ENCODE measurements around the gene SLC39A6. TPM values are rescaled to one million over a fixed set of nuclear protein-coding genes. Genes with fewer than 3 reads are reported as not detected.

The SLC39A6 gene
- total and polyA plus RNA-seq, 2 experiments from 2014 or later: 48.3 to 59.6 TPM

GRCh38 chr18:36141576-36141975 lies 12.4 kb upstream of the SLC39A6 start:
- Histone ChIP-seq H3K9me3 (ENCODE audit: low read depth) (no peaks in the 10 kb centered on the region), H3K27ac (no peak overlapping the region), H3K4me3 (no peak overlapping the region), H3K4me2 (no peak overlapping the region), H2AFZ (no peak overlapping the region), H3K79me2 (peaks cover 4% of the 10 kb centered on the region), H3K27me3 (no peaks in the 10 kb centered on the region), H3K4me1 (ENCODE audit: insufficient read depth) (no peaks in the 10 kb centered on the region), H3K36me3 (replicated peaks; ENCODE audit: insufficient read depth, low read depth) (peaks cover 3% of the 10 kb centered on the region), H4K20me1 (ENCODE audit: insufficient read depth, poor library complexity, severe bottlenecking) (no peaks in the 10 kb centered on the region), H3K9me2 (replicated peaks; ENCODE audit: insufficient read depth) (no peaks in the 10 kb centered on the region)
- no peak for DNase-seq (ENCODE audit: low spot score)
- 96% methylated on average over 4 of the region's 4 CpGs for WGBS (ENCODE audit: low lambda C conversion rate, missing lambda C conversion rate)
- TF ChIP-seq CTCF (IDR thresholded peaks at IDR 0.05; ENCODE audit: poor library complexity) (no peak), EZH2phosphoT487 (IDR thresholded peaks at IDR 0.05; ENCODE audit: low read depth, severe bottlenecking, unreplicated experiment) (no peak), EZH2 (IDR thresholded peaks at IDR 0.05; ENCODE audit: borderline replicate concordance) (no peak)

- no peak overlapping the region for H3K4me3 ChIP-seq
- no peak overlapping the region for H3K4me2 ChIP-seq
- H3K27ac ChIP-seq: no peak overlapping the region
- peaks cover 7% of the 10 kb centered on the region for H4K20me1 ChIP-seq (ENCODE audit: insufficient read depth, poor library complexity, severe bottlenecking)
- no peak for DNase-seq (ENCODE audit: low spot score)
- H3K9me3 ChIP-seq (ENCODE audit: low read depth): no peaks in the 10 kb centered on the region
- no peaks in the 10 kb centered on the region for H3K9me2 ChIP-seq (replicated peaks; ENCODE audit: insufficient read depth)
- peaks cover 3% of the 10 kb centered on the region for H3K36me3 ChIP-seq (replicated peaks; ENCODE audit: insufficient read depth, low read depth)
- no peaks in the 10 kb centered on the region for H3K27me3 ChIP-seq
- WGBS (ENCODE audit: low lambda C conversion rate, missing lambda C conversion rate): 85% methylated on average over 5 of the region's 5 CpGs
- TF ChIP-seq EZH2phosphoT487 (IDR thresholded peaks at IDR 0.05; ENCODE audit: low read depth, severe bottlenecking, unreplicated experiment): no peak
- no peak for TF ChIP-seq EZH2 (IDR thresholded peaks at IDR 0.05; ENCODE audit: borderline replicate concordance)
- no peak for TF ChIP-seq CTCF (IDR thresholded peaks at IDR 0.05; ENCODE audit: poor library complexity)
- H2AFZ ChIP-seq: no peak overlapping the region
- H3K79me2 ChIP-seq: peaks cover 25% of the 10 kb centered on the region
- no peaks in the 10 kb centered on the region for H3K4me1 ChIP-seq (ENCODE audit: insufficient read depth)
These were observed 10.1 kb upstream of the SLC39A6 start for GRCh38 chr18:36139245-36139644.

GRCh38 chr18:36135264-36135663 lies 6.1 kb upstream of the SLC39A6 start:
- H3K36me3 ChIP-seq (replicated peaks; ENCODE audit: insufficient read depth, low read depth): peaks cover 3% of the 10 kb centered on the region
- no peak overlapping the region for H3K4me3 ChIP-seq
- H3K27ac ChIP-seq: no peak overlapping the region
- H3K27me3 ChIP-seq: no peaks in the 10 kb centered on the region
- no peak overlapping the region for H2AFZ ChIP-seq
- H3K4me2 ChIP-seq: no peak overlapping the region
- H3K79me2 ChIP-seq: peaks cover 65% of the 10 kb centered on the region
- peaks cover 12% of the 10 kb centered on the region for H4K20me1 ChIP-seq (ENCODE audit: insufficient read depth, poor library complexity, severe bottlenecking)
- H3K9me3 ChIP-seq (ENCODE audit: low read depth): no peaks in the 10 kb centered on the region
- no peak for TF ChIP-seq EZH2phosphoT487 (IDR thresholded peaks at IDR 0.05; ENCODE audit: low read depth, severe bottlenecking, unreplicated experiment)
- TF ChIP-seq EZH2 (IDR thresholded peaks at IDR 0.05; ENCODE audit: borderline replicate concordance): no peak
- TF ChIP-seq CTCF (IDR thresholded peaks at IDR 0.05; ENCODE audit: poor library complexity): no peak
- DNase-seq (ENCODE audit: low spot score): no peak
- H3K4me1 ChIP-seq (ENCODE audit: insufficient read depth): peaks cover 9% of the 10 kb centered on the region
- no peaks in the 10 kb centered on the region for H3K9me2 ChIP-seq (replicated peaks; ENCODE audit: insufficient read depth)
- 96% methylated on average over 1 of the region's 1 CpG for WGBS (ENCODE audit: low lambda C conversion rate, missing lambda C conversion rate)

- WGBS (ENCODE audit: low lambda C conversion rate, missing lambda C conversion rate): 89% methylated on average over 3 of the region's 3 CpGs
- H3K27me3 ChIP-seq: no peaks in the 10 kb centered on the region
- DNase-seq (ENCODE audit: low spot score): no peak
- peaks cover 71% of the 10 kb centered on the region for H3K79me2 ChIP-seq
- no peaks in the 10 kb centered on the region for H3K9me3 ChIP-seq (ENCODE audit: low read depth)
- TF ChIP-seq EZH2phosphoT487 (IDR thresholded peaks at IDR 0.05; ENCODE audit: low read depth, severe bottlenecking, unreplicated experiment) (no peak), CTCF (IDR thresholded peaks at IDR 0.05; ENCODE audit: poor library complexity) (no peak), EZH2 (IDR thresholded peaks at IDR 0.05; ENCODE audit: borderline replicate concordance) (no peak)
- no peak overlapping the region for H3K4me3 ChIP-seq
- H2AFZ ChIP-seq: no peak overlapping the region
- peaks cover 17% of the 10 kb centered on the region for H4K20me1 ChIP-seq (ENCODE audit: insufficient read depth, poor library complexity, severe bottlenecking)
- H3K9me2 ChIP-seq (replicated peaks; ENCODE audit: insufficient read depth): no peaks in the 10 kb centered on the region
- no peaks in the 10 kb centered on the region for H3K36me3 ChIP-seq (replicated peaks; ENCODE audit: insufficient read depth, low read depth)
- peaks cover 15% of the 10 kb centered on the region for H3K4me1 ChIP-seq (ENCODE audit: insufficient read depth)
- no peak overlapping the region for H3K4me2 ChIP-seq
- no peak overlapping the region for H3K27ac ChIP-seq
These were observed 3.6 kb upstream of the SLC39A6 start for GRCh38 chr18:36132756-36133155.
